Heart left ventricle (tissue), 16 donors: ENCODE data around the gene ACP7. TPM values are rescaled to one million over a fixed set of nuclear protein-coding genes. Genes with fewer than 3 reads are reported as not detected.
A peak's percentile ranks its signal among the peaks of the same experiment; 100 is the strongest.

Source experiments
- ATAC-seq, 4 donors: fragments of 200-7000 bp; cut with Tn5 transposase; one replicate each; pipeline ENCODE4 v1.9.1; 2020 to 2022; ENCODE audit warnings: moderate library complexity in 4 of 4, mild to moderate bottlenecking in 3 of 4, moderate number of reproducible peaks in 1 of 4
- DNase-seq, 5 donors: peaks; one replicate each; pipeline ENCODE4 v3.0.0-alpha.2; 2020
- H3K27ac ChIP-seq, 12 donors: fragments of 200-600 bp; sonication (generic) in 4 of 12; one replicate each; pipeline versions ENCODE4 v1.5.0 to v1.8.0; 2016 to 2022; ENCODE audit warnings: mild to moderate bottlenecking in 2 of 12
- H3K27me3 ChIP-seq, 9 donors: fragments of 200-600 bp; sonication (generic) in 2 of 9; one replicate each; pipeline versions ENCODE4 v1.5.1 to v1.8.0; 2016 to 2022; ENCODE audit warnings: mild to moderate bottlenecking in 3 of 9
- H3K36me3 ChIP-seq, 9 donors: fragments of 200-600 bp; sonication (generic) in 2 of 9; one replicate each; pipeline versions ENCODE4 v1.5.0 to v1.8.0; 2018 to 2022; ENCODE audit warnings: mild to moderate bottlenecking in 2 of 9
- H3K4me1 ChIP-seq, 12 donors: fragments of 200-600 bp; sonication (generic) in 4 of 12; one replicate each; pipeline versions ENCODE4 v1.5.0 to v1.8.0; 2016 to 2022; ENCODE audit warnings: mild to moderate bottlenecking in 3 of 12
- H3K4me3 ChIP-seq, 12 donors: fragments of 200-600 bp; sonication (generic) in 4 of 12; one replicate each; pipeline versions ENCODE4 v1.5.0 to v1.8.0; 2017 to 2022; ENCODE audit warnings: mild to moderate bottlenecking in 9 of 12, moderate library complexity in 4 of 12
- H3K9me3 ChIP-seq, 12 donors: fragments of 200-600 bp; sonication (generic) in 4 of 12; one replicate each; pipeline versions ENCODE4 v1.5.0 to v1.8.0; 2016 to 2022; ENCODE audit warnings: mild to moderate bottlenecking in 1 of 12
- CTCF ChIP-seq, 12 donors: fragments of 200-600 bp; sonication (generic) in 4 of 12; IDR thresholded peaks; one replicate each; pipeline versions ENCODE4 v1.5.0 to v1.8.0; 2018 to 2022; ENCODE audit warnings: antibody characterized with exemption in 12 of 12, mild to moderate bottlenecking in 5 of 12
- POLR2A ChIP-seq, 2 donors: fragments of 450-650 bp; IDR thresholded peaks; one replicate each; pipeline ENCODE4 v1.6.1; 2017; ENCODE audit warnings: antibody characterized with exemption in 2 of 2, mild to moderate bottlenecking in 2 of 2, moderate library complexity in 2 of 2
- WGBS, 4 donors: extraction: QIAGEN DNeasy Blood & Tissue Kit in 2 of 4; methylation state at CpG; one replicate each; pipeline versions ENCODE4 v1.1.5 to v1.1.7; 2013 to 2018; 5-methylcytosine and 5-hydroxymethylcytosine counted together
- intact Hi-C, 10 donors: fragments of 100-400 bp; cut with DNase I; formaldehyde crosslinking; loops; one replicate each; pipeline versions ENCODE4 v1.11.1 to v1.14.2; 2022
- polyA plus RNA-seq, 2 donors: library from polyadenylated mRNA; stranded (reverse); fragments of 200-250 nt; gene quantifications; one replicate each; pipeline ENCODE4 v1.2.3, GENCODE V29; 2013
- total RNA-seq, 9 donors: library from RNA; depleted of rRNA in 2 of 9; stranded (reverse); fragments of >200 nt in 2 of 9; fragmentation: NEBNext Ultra II Directional in 3 of 9; extraction: Animal tissue kit (Norgen Biotek cat#: 25700) in 3 of 9; gene quantifications; one replicate each; pipeline versions ENCODE4 v1.1.0 to v1.2.4, GENCODE V29; 2016 to 2023
- donor health status: ischemic (EF 13 %, LVEDD 7.1; RV severe dilation, severe dysfunction).
- donor health status: healthy with polysubstance abuse.
- donor health status: DM: no; HTN: yes; CAD: no.
- donor health status: DM: no; HTN: no; CAD: no.
- donor health status: ischemic (EF 25% LVEDD 6.9; RV normal size, moderate dysfunction).
- donor health status: ischemic (EF 25% LVEDD 5.7; RV mildly dilated, moderate dysfunction).
- donor health status: healthy.
- donor health status: DM: yes; HTN: yes; CAD: no.
- donor health status: ischemic (EF 35%, LVEDD 5.7; RV mildly dilated, moderate dysfunction).
- donor health status: nonischemic (EF 11% LVEDD 7.7; RV severe dilation, severe dysfunction).
- donor health status: DM: yes; HTN: yes; CAD: no.
- donor health status: PGD.
- donor health status: ischemic (EF 29% LVEDD 5.4; RV normal size, mild dysfunction).
- donor health status: nonischemic (EF 23%, LVEDD 6.1; RV moderate dilation, normal function).

The ACP7 gene
- total and polyA plus RNA-seq, 11 donors: not detected

GRCh38 chr19:39136225-39136940 lies 52.2 kb downstream of the ACP7 start:
- DNase-seq (no peak), ATAC-seq (peak in 2 of 4 donors; percentile 16 to 18)
- Histone ChIP-seq H3K36me3 (no peaks in the 10 kb centered on the region), H3K27ac (no peak overlapping the region), H3K9me3 (no peaks in the 10 kb centered on the region), H3K4me3 (no peak overlapping the region), H3K27me3 (no peaks in the 10 kb centered on the region), H3K4me1 (peaks cover 0 to 58% (median 39%) of the 10 kb centered on the region in 12 donors)
- WGBS, 4 donors: 62 to 78% (median 76%) methylated on average over 12 of the region's 12 CpGs
- intact Hi-C loops: no loop called here
- TF ChIP-seq POLR2A (IDR thresholded peaks at IDR 0.05): no peak
- no peak for TF ChIP-seq CTCF (IDR thresholded peaks at IDR 0.05)

- ATAC-seq (no peak), DNase-seq (no peak)
- no peaks in the 10 kb centered on the region for H3K36me3 ChIP-seq
- TF ChIP-seq POLR2A (IDR thresholded peaks at IDR 0.05) (no peak), CTCF (IDR thresholded peaks at IDR 0.05) (no peak)
- no peaks in the 10 kb centered on the region for H3K9me3 ChIP-seq
- H3K27me3 ChIP-seq: no peaks in the 10 kb centered on the region
- peaks cover 0 to 50% (median 32%) of the 10 kb centered on the region in 12 donors for H3K4me1 ChIP-seq
- H3K27ac ChIP-seq: no peak overlapping the region
- intact Hi-C loops: no loop called here
- 76 to 87% (median 82%) methylated on average over 12 of the region's 12 CpGs for WGBS, 4 donors
- H3K4me3 ChIP-seq: no peak overlapping the region
These were observed 53.0 kb downstream of the ACP7 start for GRCh38 chr19:39137131-39137530.

- no peak for DNase-seq
- H3K4me1 ChIP-seq: peaks cover 0 to 36% (median 21%) of the 10 kb centered on the region in 12 donors
- no peak overlapping the region for H3K27ac ChIP-seq
These were observed 54.3 kb downstream of the ACP7 start for GRCh38 chr19:39138221-39139211.

More at GRCh38 chr19:39138221-39139211, 54.3 kb downstream of the ACP7 start:
- H3K4me3 ChIP-seq: no peak overlapping the region
- no peak for ATAC-seq
- H3K27me3 ChIP-seq: no peaks in the 10 kb centered on the region
- intact Hi-C loops: no loop called here
- WGBS, 4 donors: 87 to 95% (median 91%) methylated on average over 17 to 20 of the region's 20 CpGs
- no peaks in the 10 kb centered on the region for H3K36me3 ChIP-seq
- no peaks in the 10 kb centered on the region for H3K9me3 ChIP-seq
- TF ChIP-seq POLR2A (IDR thresholded peaks at IDR 0.05) (no peak), CTCF (IDR thresholded peaks at IDR 0.05) (no peak)
